Measurements from ENCODE around the gene SHISA8.
"Not testable (repeated sequence)": the region's sequence is repeated elsewhere in the genome, so short reads cannot be mapped to it uniquely, and the experiment has no call there.

SHISA8 gene

DNA sequence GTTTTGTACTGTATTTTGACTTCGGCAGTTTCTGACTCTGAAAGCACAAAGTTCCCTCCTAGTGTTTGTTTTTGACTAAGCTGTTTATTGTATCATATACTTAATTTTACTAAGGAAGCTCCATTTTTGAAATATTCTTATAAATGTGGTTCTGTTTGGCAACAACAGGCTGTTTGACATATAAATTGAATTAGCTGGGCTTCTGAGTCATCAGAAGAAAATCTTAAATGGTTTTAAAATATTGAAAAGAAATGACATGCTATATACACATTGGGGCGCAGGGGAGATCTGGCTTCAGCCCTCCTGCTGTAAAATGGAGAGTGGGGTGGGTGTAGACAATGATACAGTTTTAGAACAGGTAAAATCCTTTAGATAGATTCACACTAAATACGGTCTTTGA lies 38.6 kb downstream of the SHISA8 start:
- TF ChIP-seq, protein P1, sequence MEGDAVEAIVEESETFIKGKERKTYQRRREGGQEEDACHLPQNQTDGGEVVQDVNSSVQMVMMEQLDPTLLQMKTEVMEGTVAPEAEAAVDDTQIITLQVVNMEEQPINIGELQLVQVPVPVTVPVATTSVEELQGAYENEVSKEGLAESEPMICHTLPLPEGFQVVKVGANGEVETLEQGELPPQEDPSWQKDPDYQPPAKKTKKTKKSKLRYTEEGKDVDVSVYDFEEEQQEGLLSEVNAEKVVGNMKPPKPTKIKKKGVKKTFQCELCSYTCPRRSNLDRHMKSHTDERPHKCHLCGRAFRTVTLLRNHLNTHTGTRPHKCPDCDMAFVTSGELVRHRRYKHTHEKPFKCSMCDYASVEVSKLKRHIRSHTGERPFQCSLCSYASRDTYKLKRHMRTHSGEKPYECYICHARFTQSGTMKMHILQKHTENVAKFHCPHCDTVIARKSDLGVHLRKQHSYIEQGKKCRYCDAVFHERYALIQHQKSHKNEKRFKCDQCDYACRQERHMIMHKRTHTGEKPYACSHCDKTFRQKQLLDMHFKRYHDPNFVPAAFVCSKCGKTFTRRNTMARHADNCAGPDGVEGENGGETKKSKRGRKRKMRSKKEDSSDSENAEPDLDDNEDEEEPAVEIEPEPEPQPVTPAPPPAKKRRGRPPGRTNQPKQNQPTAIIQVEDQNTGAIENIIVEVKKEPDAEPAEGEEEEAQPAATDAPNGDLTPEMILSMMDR (IDR thresholded peaks at IDR 0.05; ENCODE audit: borderline replicate concordance, control extremely low read depth, extremely low read depth, insufficient read depth, missing control alignments) = no peak
- in situ Hi-C loops (cut with MboI; ENCODE audit: low sequenced_read_pairs, unreplicated experiment) = no loop called here
- no peak for DNase-seq (ENCODE audit: low spot score)

DNA sequence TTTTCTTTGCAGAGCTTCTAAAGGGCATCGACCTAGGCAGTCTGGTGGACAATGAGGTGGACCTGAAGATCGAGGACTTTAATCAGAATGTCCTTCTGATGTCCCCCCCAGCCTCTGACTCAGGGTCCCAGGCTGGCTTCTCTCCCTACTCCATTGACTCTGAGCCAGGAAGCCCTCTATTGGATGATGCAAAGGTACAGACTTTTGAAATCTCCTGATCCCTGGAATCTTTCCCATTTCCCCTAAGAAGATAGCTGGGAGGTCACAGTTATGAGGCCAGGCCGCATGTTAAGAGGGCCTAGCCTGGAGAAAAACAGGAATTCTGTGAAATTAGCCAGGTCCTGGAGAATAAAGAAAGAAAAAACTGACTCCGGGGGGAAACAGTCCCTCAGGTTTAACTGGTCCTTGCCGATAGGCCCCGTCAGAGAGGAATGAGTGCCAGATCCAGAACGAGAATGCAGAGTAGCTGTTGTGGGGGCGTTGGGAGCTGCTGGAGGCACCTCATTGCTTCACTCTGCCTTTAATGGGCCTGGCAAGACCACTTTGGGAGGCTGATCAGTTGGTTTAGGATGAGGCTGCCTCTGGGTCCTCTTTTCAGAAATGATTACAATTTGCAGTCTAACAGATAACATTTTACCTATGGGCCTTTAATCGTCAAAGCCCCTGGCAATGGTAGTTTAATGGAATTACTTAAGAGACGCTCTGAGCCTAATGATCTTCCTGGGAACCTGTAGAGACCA lies 39.2 kb downstream of the SHISA8 start:
- TF ChIP-seq, protein P1 (IDR thresholded peaks at IDR 0.05; ENCODE audit: borderline replicate concordance, control extremely low read depth, extremely low read depth, insufficient read depth, missing control alignments) = no peak
- in situ Hi-C loops (cut with MboI; ENCODE audit: low sequenced_read_pairs, unreplicated experiment) = no loop called here
- no peak for DNase-seq (ENCODE audit: low spot score)

DNA sequence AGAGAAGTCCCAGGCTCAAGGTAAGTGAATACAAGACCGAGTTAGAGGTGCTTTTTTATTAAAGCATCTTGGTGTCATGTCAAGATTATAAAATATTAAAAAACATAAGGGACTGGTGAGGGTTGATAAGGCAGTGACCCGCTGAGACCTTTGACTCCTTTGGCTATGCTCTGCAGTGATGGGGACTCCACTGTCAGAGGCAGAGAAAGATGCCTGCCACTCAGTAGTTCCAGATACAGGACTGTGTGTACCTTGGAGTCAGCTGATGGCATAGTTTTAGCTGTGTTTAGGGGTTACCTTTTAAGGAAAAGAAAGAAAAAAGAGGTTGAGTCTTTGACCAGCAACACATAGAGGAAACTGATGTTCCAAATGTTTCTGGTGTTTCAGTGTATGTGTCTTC lies 40.8 kb downstream of the SHISA8 start:
- in situ Hi-C loops (cut with MboI; ENCODE audit: low sequenced_read_pairs, unreplicated experiment) = no loop called here
- no peak for DNase-seq (ENCODE audit: low spot score)
- TF ChIP-seq, protein P1 (IDR thresholded peaks at IDR 0.05; ENCODE audit: borderline replicate concordance, control extremely low read depth, extremely low read depth, insufficient read depth, missing control alignments) = no peak

DNA sequence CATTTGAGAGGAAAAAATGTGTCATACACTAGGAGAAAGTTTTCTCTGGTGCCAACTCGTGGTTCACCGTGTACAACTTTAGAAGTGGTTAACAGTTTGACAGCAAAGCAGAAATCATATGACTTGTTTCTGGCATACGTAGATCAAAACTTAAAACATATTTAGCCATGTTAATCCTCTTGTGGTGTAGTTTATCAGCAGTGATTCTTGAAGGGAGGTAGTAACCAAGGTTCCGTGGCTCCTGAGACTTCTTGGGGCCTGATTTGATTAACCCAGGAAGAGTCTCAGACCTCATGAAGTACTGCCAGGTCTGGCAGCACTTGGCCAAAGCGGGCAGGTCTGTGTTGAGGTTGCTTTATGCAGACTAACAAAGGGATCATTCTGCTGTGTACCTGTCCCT lies 41.5 kb downstream of the SHISA8 start:
- in situ Hi-C loops (cut with MboI; ENCODE audit: low sequenced_read_pairs, unreplicated experiment) = no loop called here
- no peak for DNase-seq (ENCODE audit: low spot score)
- TF ChIP-seq, protein P1 (IDR thresholded peaks at IDR 0.05; ENCODE audit: borderline replicate concordance, control extremely low read depth, extremely low read depth, insufficient read depth, missing control alignments) = no peak

DNA sequence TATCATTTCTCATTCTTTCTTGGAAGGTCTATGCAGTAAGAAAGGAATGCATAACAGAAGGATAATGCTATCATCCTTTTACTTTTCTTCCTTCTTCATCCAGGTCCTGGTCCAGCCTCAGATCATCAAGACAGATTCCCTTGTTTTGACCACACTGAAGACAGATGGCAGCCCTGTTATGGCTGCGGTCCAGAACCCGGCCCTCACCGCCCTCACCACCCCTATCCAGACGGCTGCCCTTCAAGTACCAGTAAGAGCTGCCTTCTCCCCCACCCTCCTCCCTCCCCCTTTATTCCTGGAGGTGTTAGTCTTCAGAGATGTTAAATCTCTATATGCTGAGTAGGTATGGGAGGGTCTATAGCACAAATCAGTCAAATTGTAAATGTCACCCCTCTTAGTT lies 44.1 kb downstream of the SHISA8 start:
- in situ Hi-C loops (cut with MboI; ENCODE audit: low sequenced_read_pairs, unreplicated experiment) = no loop called here
- TF ChIP-seq, protein P1 (IDR thresholded peaks at IDR 0.05; ENCODE audit: borderline replicate concordance, control extremely low read depth, extremely low read depth, insufficient read depth, missing control alignments) = no peak
- no peak for DNase-seq (ENCODE audit: low spot score)

DNA sequence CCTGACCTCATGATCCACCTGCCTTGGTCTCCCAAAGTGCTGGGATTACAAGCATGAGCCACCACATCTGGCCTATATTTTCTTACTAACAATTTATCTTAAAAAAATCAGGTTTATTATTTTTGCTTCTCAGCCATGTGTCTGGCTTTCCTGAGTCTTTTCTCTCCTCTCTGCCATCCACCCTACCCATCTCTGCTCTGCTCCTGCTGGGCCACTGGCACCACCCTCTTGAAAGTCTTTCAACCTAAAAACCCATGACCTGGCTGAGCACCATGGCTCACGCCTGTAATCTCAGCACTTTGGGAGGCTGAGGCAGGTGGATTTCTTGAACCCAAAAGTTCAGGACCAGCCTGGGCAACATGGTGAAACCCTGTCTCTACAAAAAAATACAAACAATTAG lies 44.8 kb downstream of the SHISA8 start:
- in situ Hi-C loops (cut with MboI; ENCODE audit: low sequenced_read_pairs, unreplicated experiment); DNase-seq (ENCODE audit: low spot score): not testable (repeated sequence)

DNA sequence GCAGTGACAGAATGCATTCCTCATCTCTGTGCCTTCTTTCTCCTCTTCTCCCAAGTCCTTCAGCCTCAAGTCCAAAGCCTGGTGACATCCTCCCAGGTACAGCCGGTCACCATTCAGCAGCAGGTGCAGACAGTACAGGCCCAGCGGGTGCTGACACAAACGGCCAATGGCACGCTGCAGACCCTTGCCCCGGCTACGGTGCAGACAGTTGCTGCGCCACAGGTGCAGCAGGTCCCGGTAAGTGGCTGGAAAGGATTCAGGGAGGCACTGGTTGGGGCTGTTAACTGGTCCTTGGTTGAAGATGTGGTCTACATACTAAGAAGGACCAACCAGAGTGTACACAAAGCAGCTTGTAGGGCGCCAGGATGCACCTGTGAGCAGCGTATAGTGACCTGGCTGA lies 46.3 kb downstream of the SHISA8 start:
- DNase-seq (ENCODE audit: low spot score) = no peak
- TF ChIP-seq, protein P1 (IDR thresholded peaks at IDR 0.05; ENCODE audit: borderline replicate concordance, control extremely low read depth, extremely low read depth, insufficient read depth, missing control alignments) = no peak
- in situ Hi-C loops (cut with MboI; ENCODE audit: low sequenced_read_pairs, unreplicated experiment) = no loop called here

Measured in GM13976 (cell line).